AG04450 (cell line): ENCODE measurements around the gene INTS2. TPM values are rescaled to one million over a fixed set of nuclear protein-coding genes. Genes with fewer than 3 reads are reported as not detected.

Experiments
- CTCF ChIA-PET: fragments of 300-600, 350-600 bp; formaldehyde crosslinking; extraction: SDS; loops from one replicate; lab custom pipeline; 2022; ENCODE audit warnings: antibody characterized with exemption, inconsistent platforms; lab: Charles Lee
- POLR2A ChIA-PET: fragments of 350-600 bp; formaldehyde crosslinking; extraction: SDS; loops from one replicate; lab custom pipeline; 2021; ENCODE audit warnings: antibody characterized with exemption, inconsistent platforms; lab: Yijun Ruan, JAX
- DNase-seq: peaks from one replicate; pipeline ENCODE4 v3.0.0-alpha.2; 2011; ENCODE audit warnings: low read depth, low spot score
- H3K27ac ChIP-seq: one replicate; pipeline ENCODE4 v1.5.1; 2012; ENCODE audit warnings: low read depth, low read length, control low read depth
- H3K27me3 ChIP-seq: one replicate; pipeline ENCODE4 v1.6.0; 2012; ENCODE audit warnings: low read length; ENCODE audit not compliant: control insufficient read depth, insufficient read depth
- H3K4me3 ChIP-seq: 2 replicates; pipeline ENCODE4 v1.5.1; 2011; ENCODE audit warnings: mild to moderate bottlenecking, low read depth, low read length, control low read depth
- H3K9me3 ChIP-seq: 2 replicates; pipeline ENCODE4 v1.5.1; 2012; ENCODE audit warnings: low read length; ENCODE audit not compliant: control insufficient read depth, insufficient read depth
- polyA plus RNA-seq: library from polyadenylated mRNA; depleted of rRNA; stranded (reverse); fragments of >200 nt; gene quantifications from 2 replicates; pipeline ENCODE4 v1.2.3, GENCODE V29; 2011
- TF ChIP-seq, protein P1 (sequence below): IDR thresholded peaks from 2 replicates; pipeline ENCODE4 v1.5.1; 2011; ENCODE audit warnings: low read depth, low read length, control low read depth, inconsistent platforms

INTS2 gene
- polyA plus RNA-seq, 1 experiment: 10.4 TPM

DNA sequence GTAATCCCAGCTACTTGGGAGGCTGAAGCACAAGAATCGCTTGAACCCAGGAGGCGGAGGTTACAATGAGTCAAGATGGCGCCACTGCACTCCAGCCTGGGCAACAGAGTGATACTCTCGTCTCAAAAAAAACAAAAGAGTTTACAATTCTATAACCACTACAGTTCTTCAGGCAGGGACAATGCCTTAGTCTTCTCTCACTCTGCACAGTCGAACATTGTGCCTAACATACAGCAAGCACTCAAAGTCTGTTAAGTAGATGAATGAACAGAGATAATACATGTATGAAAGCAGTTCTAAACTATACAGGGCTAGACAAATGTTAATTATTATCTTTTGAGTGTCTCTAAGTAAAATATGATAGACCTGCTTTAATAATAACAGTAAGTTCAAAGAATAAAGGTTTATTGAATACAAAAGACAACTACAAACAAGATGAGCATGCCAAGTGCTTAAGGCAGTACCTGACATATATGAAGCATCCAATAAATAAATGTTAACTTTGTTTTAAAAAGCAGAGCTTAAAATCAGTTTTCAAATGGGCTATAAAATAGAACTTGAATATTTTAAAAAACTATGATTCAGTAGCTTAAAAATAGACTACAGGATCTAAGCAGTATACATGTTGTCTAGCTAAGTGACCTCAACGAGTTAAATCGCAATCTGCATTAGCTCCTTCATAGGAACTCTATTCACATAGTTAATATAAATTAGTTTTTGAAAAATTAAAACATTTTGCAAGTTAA, 19.3 kb downstream of the INTS2 start:
- DNase-seq: no peak

DNA sequence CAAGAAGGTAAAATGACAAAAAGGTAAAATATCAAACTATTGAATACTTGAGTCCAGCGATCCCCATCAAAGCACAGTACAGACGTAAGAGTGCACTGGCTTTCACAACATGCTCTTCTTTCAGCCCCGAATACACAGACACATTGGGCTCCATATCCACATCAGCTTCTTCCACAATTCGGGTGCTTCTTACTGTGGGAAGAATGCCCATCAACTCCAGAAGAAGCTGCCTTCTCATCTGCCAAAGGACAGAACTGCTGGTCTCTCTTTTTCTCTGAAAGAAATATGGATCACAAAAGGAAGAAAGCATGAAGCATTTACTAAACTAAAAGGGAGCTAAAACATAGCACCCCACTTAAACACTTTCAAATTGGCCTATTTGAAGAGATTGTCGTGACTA, 20.4 kb downstream of the INTS2 start:
- TF ChIP-seq, protein P1, sequence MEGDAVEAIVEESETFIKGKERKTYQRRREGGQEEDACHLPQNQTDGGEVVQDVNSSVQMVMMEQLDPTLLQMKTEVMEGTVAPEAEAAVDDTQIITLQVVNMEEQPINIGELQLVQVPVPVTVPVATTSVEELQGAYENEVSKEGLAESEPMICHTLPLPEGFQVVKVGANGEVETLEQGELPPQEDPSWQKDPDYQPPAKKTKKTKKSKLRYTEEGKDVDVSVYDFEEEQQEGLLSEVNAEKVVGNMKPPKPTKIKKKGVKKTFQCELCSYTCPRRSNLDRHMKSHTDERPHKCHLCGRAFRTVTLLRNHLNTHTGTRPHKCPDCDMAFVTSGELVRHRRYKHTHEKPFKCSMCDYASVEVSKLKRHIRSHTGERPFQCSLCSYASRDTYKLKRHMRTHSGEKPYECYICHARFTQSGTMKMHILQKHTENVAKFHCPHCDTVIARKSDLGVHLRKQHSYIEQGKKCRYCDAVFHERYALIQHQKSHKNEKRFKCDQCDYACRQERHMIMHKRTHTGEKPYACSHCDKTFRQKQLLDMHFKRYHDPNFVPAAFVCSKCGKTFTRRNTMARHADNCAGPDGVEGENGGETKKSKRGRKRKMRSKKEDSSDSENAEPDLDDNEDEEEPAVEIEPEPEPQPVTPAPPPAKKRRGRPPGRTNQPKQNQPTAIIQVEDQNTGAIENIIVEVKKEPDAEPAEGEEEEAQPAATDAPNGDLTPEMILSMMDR: no peak
- Histone ChIP-seq H3K27ac (no peak overlapping the region), H3K9me3 (no peaks in the 10 kb centered on the region), H3K27me3 (no peaks in the 10 kb centered on the region), H3K4me3 (no peak overlapping the region)
- CTCF ChIA-PET: interaction anchor here (0.6 kb wide), 1 partner anchor 1871 kb away, joined by 4 read pairs; no protein-coding TSS in a partner anchor
- DNase-seq: no peak
- POLR2A ChIA-PET: no interaction called here

More for the DNA sequence above, 19.3 kb downstream of the INTS2 start:
- H3K27ac ChIP-seq: no peak overlapping the region
- no peak overlapping the region for H3K4me3 ChIP-seq
- no peaks in the 10 kb centered on the region for H3K27me3 ChIP-seq
- CTCF ChIA-PET: no interaction called here
- TF ChIP-seq, protein P1: no peak
- POLR2A ChIA-PET: no interaction called here
- H3K9me3 ChIP-seq: no peaks in the 10 kb centered on the region

DNA sequence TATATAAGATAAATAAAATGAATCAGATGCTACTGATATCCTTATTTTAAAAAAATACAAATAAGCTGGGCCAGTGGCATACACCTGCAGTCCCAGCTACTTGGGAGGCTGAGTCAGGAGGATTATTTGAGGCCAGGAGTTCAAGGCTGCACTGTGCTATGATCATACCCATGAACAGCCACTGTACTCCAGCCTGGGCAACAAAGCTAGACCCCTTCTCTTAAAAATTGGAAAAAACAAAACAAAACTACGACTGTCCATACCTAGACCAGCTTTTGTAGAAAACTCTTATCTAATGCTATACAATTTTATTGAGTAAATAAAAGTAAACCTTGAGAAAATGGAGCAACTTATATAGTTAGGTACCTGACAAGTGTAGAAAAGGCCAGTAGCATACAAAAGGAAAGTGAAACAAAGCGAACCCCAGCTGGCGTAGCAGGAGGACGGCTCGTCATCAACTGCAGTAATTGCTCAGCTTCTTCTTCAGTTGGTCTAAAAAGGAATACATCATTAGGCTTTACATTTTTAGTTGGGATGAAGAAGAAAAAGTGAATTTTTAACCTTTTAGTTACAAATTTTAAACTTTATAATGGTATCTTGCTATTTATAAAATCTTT, 23.6 kb downstream of the INTS2 start:
- no peak for DNase-seq
- ChIA-PET CTCF (no interaction called here), POLR2A (no interaction called here)
- no peaks in the 10 kb centered on the region for H3K27me3 ChIP-seq
- H3K4me3 ChIP-seq: no peak overlapping the region
- H3K9me3 ChIP-seq: no peaks in the 10 kb centered on the region
- H3K27ac ChIP-seq: no peak overlapping the region
- TF ChIP-seq, protein P1: no peak

DNA sequence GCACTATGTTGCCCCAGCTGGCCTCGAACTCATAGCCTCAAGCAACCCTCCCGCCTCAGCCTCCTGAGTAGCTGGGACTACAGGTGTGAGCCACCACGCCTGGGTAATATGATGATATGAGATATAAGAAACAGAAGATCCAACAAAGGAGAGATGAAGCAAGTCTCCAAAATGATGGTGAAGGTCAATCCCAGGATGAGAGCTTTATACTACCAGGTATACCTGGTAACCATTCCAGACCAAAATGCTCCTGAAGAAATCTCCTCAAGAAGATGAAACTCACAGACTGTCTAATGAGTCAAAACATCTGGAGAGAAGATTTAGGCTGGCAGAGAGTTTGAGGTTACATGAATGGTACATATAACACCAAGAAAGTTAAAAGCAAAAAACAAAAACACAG, 24.5 kb downstream of the INTS2 start:
- POLR2A ChIA-PET: no interaction called here
- Histone ChIP-seq H3K4me3 (no peak overlapping the region), H3K27ac (no peak overlapping the region), H3K27me3 (no peaks in the 10 kb centered on the region), H3K9me3 (no peaks in the 10 kb centered on the region)
- TF ChIP-seq, protein P1: no peak
- CTCF ChIA-PET: interaction anchor here (0.6 to 0.7 kb wide), 2 partner anchors 13 to 233 kb away, joined by 4 to 6 read pairs; no protein-coding TSS in a partner anchor
- no peak for DNase-seq

DNA sequence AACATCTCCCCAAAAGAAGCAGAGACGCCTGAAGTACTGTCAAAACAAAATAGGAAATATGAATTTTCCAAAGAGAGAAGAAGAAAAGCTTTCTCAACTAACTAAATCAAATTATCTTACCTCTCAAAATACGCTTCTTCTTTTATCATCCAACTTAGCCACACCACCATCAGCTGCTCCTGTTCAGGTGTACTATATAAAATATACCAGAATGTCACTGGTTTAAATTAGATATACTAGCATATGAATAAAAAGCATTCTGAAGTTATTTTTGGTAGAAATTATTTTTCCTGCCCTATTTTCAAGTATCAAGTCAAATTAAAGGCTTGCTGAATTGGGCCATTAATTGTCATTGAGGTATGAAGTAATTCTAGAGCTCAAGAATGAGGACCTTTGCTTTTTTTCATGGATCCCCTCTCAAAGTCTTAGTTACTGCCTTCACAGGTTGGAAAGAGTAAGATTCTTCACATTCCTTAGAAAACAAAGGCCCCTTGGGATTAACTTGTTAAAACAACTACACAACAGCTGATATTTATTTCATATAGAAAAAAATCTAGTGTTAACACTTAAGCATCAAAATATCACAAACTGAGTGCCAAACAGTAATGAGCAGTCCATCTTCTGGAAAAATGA, 30.1 kb downstream of the INTS2 start:
- DNase-seq: no peak
- TF ChIP-seq, protein P1: no peak
- ChIA-PET POLR2A (no interaction called here), CTCF (no interaction called here)
- Histone ChIP-seq H3K4me3 (no peak overlapping the region), H3K27ac (no peak overlapping the region), H3K27me3 (no peaks in the 10 kb centered on the region), H3K9me3 (no peaks in the 10 kb centered on the region)
